NCI-H146 treated with DMSO at 0.1 percent for 48 hours (cell line): Measurements from ENCODE around the gene PLCB1.

Experiments used
- DNase-seq: peaks from one replicate; lab custom pipeline; 2025; ENCODE audit not compliant: unreplicated experiment; lab: John Stamatoyannopoulos, UW

PLCB1 gene

DNA sequence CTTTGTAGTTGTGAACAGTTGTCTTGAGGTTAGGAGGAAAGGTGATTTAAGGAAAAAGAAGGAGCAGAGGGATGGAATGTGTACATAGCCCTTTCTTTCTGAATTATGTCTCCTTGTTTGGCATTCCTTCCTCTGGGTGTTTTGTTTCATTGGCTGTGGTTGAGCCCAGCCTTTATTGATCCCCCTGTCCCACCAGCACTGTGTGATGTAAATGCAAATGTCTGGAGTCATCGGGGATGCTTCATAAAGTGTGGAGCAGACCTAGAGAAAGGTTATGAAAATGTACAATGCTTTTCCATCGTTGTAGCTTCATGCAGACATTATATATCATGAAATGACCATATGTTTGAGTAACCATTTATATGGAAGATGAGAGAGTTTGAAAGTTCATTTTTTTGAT, 164.5 kb downstream of the PLCB1 start:
- DNase-seq = no peak

DNA sequence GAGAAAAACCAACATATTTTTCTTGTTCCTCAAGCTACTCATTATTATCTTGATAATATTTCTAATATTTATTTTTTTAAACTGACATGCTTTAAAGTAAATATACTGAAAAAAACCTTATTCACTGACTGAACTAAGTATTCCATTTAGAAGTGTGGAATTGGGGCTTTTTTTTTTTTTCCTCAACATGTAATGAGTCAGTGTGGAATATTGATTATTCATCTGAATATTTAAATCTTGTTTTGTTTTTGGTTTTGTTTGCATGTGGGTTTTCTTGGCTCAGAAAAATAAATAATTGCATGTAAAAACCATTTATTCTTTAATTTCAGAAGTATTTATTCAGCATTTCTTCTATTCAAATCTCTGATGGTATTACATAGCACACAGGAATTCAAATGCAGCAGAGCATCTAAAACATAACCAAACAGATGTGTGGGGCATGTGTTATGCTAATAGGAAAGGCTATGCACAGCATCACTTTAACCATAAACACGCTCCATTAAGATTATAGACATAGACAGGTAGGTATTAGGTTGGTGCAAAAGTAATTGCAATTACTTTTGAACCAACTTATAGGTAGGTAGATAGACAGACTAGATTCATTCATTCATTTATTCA, 166.5 kb downstream of the PLCB1 start:
- DNase-seq = no peak

DNA sequence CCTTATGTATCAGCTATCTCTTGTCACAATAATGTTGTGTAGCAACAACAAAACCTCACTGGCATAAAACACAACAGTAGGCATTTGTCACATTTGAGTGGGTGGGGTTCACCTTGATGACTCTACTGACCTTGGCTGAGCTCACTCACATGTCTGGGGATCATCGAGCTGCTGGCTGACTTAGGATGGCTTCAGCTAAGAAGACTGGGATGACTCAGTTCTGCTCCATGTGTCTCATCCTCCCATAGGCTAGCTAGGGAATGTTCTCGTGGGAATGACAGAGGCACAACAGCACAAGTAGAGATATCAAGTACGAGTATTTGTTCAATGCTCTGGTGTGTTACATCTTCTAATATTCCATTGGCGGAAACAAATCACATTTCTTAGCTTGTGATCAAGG, 167.9 kb downstream of the PLCB1 start:
- DNase-seq = no peak

- DNase-seq = no peak
These were observed 169.6 kb downstream of the PLCB1 start for GRCh38 chr20:8301655-8302054.

GRCh38 chr20:8303651-8304050, 171.6 kb downstream of the PLCB1 start:
- DNase-seq = no peak

- DNase-seq = peak; percentile 34
These were observed 172.2 kb downstream of the PLCB1 start for GRCh38 chr20:8304124-8304816.

GRCh38 chr20:8305449-8305978, 173.4 kb downstream of the PLCB1 start:
- peak; percentile 69 for DNase-seq

DNA sequence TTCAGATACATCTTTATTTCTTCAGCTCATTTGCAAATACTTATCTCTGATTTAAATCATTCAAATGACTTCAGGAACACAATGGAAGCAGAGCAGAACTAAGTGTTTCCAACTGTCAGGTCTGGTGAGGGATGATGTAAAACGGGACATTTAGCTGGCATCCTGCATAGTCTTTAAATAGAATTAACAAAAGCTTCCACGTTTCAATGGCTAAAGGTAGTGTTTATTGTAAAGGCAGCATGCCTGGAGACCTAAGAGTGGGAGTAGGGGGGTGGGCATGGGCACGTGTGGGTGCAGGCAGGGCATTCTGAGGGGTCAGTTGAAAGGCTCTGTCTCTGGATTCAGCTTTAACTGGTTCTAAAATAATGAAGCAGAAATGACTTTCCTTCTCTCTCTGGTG, 174.9 kb downstream of the PLCB1 start:
- no peak for DNase-seq

DNA sequence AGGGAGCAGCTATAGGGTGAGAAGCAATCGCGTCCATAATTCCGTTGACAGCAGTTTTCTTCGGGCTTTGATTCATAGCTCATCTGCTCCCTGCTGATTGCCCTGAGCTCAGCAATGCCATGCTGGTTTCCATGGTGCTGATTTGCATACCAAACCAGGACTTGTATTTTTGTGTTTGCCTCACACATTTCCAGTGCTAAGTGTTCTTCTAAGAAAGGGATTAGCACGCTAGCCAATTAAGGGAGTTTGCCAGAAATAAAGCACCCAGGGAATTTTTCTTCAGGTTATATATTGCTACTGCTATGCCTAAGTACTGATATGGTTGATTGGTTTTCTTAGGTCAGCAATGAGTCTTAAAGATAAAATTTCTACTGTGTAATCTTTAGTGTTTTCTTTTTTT, 177.6 kb downstream of the PLCB1 start:
- peak; percentile 39 for DNase-seq

DNA sequence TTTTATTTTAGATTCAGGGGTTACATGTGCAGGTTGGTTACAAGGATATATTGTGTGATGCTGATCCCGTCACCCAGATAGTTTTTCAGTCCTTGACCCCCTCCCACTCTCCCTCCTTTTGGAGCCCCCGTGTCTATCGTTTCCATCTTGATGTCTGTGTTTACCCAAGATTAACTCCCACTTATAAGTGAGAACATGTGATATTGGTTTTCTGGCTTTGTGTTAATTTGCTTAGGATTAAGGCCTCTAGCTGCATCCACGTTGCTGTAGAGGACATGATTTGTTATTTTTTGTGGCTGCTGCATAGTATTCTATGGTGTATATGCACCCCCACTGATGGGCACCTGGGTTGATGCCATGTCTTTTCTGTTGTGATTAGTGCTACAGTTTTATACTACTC, 178.6 kb downstream of the PLCB1 start:
- DNase-seq = no peak

GRCh38 chr20:8313073-8313472, 181.0 kb downstream of the PLCB1 start:
- DNase-seq = no peak

GRCh38 chr20:8315639-8316573, 183.8 kb downstream of the PLCB1 start:
- DNase-seq = no peak

DNA sequence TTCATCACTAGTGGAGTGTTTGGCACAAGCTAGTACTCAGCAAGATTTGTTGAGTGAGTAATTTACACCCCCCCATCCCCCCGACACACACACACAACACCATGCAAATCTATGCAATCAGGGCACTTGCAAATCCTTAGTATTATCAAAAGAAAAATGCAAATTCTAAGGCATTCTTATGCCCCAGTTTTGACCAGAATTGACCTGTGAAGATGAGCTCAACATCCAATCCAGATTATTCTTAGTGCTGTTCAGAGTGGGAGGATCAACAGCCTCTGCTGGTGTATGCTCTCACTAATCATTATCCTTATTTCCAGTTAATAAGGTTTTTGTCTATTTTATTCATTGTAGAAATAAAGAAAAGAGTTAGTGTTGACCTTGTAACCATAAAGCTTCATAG, 185.4 kb downstream of the PLCB1 start:
- DNase-seq = no peak

- no peak for DNase-seq
These were observed 187.0 kb downstream of the PLCB1 start for GRCh38 chr20:8318965-8319625.

- no peak for DNase-seq
These were observed 188.2 kb downstream of the PLCB1 start for GRCh38 chr20:8320306-8320705.

- no peak for DNase-seq
These were observed 188.9 kb downstream of the PLCB1 start for GRCh38 chr20:8321001-8321400.

- no peak for DNase-seq
These were observed 190.7 kb downstream of the PLCB1 start for GRCh38 chr20:8322662-8323217.

- DNase-seq = no peak
These were observed 194.1 kb downstream of the PLCB1 start for GRCh38 chr20:8326191-8326590.

DNA sequence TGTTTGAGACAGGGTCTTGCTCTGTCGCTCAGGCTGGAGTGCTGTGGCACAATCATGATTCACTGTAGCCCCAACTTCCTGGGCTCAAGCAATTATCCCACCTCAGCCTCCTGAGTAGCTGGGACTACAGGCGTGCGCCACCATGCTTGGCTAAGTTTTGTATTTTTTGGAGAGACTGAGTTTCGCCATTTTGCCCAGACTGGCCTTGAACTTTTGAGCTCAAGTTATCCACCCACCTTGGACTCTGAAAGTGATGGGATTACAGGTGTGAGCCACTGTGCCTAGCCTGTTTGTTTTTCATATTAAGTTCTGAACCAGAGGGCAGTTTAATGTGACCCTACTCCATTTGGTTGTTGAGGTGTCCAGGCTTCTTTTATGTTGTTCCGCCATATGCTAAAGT, 194.8 kb downstream of the PLCB1 start:
- no peak for DNase-seq

DNA sequence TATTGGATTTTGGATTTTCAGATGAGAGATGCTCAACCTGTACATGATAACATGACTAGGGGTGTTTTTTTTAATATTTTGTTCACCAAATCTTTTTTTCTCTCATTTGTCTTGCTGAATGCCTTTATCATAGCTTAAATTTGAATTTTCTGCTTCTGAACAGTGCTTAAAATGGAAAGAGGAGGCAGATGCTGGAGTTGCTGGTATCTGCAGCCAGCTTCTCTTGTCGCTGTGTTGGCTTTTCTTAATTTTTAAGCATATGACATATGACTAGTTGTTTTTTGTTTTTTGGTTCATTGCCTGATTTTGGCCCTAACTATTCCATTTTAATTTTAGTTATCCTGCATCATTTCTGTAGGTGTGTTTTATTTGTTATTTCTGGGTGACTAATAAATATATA, 196.1 kb downstream of the PLCB1 start:
- DNase-seq = no peak

DNA sequence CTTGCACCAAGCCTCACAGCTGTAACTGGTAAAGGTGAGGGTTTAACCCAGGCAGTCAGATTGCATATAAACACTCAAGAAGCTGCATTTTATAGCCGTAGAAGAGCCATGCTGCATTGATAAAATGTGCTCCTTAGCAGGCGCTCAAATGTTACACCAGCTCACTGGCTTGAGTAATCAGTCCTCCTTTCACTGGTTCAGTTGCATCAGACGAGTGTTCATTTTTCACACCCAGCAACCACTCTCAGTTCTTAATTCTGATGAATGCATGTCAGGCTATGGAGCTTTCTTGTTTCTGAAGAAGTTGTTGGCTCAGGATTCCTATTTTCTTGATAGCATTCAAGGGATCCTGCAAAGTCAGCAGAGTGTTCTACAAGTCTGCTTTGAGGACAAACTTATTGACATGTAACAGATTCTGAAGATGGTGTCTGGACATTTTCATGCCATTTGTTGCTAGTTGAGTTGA, 198.3 kb downstream of the PLCB1 start:
- no peak for DNase-seq
